Hematopoietic multipotent progenitor cell (in vitro differentiated cells): ENCODE data around the gene GRID2. TPM values are rescaled to one million over a fixed set of nuclear protein-coding genes. Genes with fewer than 3 reads are reported as not detected.

Experiments
- DNase-seq, 3 donors: peaks; one replicate each; pipeline ENCODE4 v3.0.0-alpha.2; 2011 to 2015; ENCODE audit warnings: low read depth in 2 of 3, low spot score in 2 of 3
- total RNA-seq: library from RNA; depleted of rRNA; stranded (reverse); fragments of >200 nt; gene quantifications from one replicate; pipeline ENCODE4 v1.2.3, GENCODE V29; 2012

The GRID2 gene
- total RNA-seq, 1 donor, result not detected

DNA sequence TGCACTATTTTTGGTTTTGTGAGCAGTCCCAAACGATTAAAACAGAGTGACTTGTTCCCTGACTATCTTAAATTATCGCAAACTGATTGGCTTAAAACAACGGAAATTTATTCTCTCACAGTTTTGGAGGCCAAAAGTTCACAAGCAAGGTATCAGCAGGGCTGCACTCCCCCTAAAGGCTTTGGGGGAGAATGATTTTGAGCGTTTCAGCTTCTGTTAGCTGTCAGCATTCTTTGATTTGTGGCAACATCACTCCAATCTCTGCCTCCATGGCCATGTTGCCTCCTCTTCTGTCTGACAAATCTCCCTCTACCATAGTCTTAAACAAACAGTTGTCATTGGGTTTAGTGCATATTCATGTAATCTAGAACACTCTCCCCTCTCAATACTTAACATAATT lies 1065.2 kb downstream of the GRID2 start:
- no peak for DNase-seq

DNA sequence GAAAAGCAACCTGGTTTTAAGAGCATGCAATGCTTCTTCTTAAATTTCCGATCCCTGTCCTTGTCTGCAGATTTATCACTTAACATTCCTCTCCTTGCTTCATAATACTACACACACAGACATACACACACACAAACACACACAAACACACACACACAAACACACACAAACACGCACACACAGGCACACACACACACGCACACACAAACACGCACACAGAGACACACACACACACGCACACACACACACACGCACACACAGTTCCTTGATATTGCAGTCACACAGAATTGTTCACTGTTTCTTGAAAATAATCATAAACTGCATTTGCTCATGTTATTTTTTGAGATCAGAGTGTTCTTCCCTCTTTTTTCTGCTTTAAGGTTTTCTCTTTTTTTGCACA lies 1066.5 kb downstream of the GRID2 start:
- no peak for DNase-seq

DNA sequence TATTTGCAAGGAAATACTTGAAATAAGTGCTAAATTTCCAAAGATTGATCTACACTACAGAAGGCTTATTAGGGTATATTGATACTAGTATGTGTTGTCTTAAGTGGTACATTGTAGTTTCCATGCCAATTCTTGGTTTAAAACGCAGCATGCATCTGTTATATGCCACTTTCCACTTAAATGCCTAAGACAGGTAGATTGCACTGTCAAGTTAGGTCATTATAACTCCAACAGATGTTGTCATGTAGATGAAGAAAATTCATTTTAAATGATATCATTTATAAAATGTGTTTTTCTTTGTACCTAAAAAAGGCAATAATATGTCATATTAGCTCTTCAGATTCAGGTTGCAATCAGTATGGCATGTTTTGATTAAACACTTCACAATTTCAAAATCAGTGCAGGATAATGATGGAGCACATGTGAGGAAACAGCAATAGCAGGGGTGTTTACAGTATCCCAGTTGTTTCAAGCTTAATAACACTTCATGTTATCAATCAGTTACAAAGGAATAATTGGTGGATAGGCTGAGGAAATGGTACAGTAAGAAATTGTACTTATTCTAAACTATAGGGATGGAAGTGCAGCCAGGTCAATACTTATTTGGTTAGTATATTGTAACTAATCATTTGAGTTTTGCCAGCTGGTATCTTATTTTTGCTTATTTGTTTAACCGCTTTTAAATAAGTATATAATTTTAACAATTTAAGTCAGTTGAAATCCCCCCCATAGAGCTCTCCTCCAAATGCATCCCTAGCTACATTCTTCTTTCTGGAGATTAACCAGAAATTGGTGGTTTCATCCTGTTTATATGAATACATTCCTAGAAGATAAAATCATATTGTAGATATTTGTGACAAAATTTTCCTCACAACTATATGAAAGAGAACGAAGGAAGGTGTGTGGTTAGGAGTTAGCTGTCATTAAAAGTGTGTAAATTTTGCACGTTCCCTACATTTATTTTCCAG lies 1070.4 kb downstream of the GRID2 start:
- no peak for DNase-seq

DNA sequence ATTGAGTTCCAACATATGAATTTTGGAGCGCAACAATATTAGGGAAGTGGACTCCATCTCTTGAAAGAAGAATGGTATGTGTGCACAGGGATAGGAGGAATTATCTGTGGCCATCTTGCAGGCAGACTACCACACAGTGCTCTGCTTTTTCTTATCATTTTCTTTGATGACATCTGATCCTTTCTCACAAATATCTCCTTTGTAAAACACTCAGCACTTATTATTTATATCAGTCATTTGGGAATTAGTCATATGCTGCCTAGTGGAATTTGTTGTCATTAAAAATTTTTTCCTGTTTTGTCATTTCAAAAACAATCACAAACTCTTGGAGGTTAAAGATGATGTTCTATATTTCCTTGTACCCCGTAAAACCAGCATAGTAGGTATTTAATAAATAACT lies 1080.5 kb downstream of the GRID2 start:
- DNase-seq, result no peak

DNA sequence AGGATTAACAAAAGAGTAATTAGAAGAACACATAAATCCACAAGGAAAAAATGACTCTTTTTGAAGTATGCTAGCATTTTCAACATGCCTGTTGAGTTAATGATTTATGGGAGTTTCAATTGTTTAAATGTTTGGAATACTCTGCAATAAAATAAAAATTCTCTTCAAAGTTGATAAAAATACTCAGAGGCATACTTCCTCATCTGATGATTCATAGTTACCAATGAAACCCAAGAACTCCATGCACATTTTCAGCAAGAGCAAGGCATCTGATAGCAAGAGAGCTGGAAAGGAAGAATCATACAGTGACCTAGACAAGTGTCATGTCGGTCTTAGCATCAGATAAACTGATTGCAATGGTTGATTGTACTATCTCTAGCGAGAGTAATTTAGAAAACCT lies 1081.1 kb downstream of the GRID2 start:
- no peak for DNase-seq

DNA sequence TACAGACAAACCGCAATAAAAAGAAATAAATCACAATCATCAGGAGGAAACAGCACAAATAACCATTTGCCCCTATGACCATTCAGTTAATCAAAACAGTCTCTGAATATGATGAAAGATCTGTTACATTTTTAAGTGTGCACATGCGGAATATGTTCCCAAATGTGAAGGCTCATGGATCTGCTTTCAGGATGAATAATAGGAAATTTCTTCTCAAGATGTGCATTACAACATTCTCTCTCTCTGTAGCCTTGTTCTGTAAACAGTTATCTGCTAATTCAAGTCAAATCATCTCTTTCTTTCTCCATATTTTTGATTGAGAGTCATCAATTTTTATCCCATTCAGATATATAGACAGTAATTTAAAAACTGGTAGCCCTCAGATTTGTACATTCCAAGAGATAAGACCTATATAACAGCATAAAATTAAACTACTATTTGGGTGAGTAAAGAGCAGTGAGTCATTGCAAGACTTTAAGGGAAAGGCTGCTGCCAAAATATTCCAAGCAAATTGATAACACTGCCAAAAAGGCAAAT lies 1090.8 kb downstream of the GRID2 start:
- DNase-seq, result no peak

DNA sequence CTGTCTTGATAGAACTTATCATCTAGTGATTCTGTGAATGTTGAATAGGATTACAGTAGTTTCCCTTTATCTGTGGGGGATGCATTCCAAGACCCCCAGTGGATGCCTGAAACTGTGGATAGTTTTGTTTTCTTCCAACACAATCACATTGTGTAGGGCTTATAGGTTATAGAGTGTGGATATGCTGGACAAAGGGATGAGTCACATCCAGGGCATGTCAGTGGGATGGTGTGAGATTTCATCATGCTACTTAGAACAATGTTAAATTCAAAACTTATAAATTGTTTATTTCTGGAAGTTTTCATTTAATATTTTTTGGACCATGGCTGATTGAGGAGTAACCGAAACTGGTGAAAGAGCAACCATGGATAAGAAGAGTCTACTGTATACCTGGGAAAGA lies 1092.5 kb downstream of the GRID2 start:
- DNase-seq, result no peak

DNA sequence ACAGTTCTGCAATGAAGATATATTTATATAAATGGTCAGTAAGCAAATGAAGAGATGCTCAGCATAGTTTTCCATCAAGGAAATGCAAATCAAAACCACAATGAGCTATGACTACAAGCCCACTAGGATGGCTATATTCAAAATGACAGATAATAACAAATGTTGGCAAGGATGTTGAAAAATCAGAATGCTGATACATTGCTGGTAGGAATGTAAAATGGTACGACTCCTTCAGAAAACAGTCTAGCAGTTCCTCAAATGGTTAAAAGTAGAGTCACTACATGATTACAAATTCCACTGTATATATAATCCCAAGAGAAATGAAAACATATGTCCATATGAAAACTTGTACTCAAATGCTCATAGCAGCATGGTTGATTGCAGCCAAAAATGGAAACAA lies 1099.8 kb downstream of the GRID2 start:
- DNase-seq, result no peak

DNA sequence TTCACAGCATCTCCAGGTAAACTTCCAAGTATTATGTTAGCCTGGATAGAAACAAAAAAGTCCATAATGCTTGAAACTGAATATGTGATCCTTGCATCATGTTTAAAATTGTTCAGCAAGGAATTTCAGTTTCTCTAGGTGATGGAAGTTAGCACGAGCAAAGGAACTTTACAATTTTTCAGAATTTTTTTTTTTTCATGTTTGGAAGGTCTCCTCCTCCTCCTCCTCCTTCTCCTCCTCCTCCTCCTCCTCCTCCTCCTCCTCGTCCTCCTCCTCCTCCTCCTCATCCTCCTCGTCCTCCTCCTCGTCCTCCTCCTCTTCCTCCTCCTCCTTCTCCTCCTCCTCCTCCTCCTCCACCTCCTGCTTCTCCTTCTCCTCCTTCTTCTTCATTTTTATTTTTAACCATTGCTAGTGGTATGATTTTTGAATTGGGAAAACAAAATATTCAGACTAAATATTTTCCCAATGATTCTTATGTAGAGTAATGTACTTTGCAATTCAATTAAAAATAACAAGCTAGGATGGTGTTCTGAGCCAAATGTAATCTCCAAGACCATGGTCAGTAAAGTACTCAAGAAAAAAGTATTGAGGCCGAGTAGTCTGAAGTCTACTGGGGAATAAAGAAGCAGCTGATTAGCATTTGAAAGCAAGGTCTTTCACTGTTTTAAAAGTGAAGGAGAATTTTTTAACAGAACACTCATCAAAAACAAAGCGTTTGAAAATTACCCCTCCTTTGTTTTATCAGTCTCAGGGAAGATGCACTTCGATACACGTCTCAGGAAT lies 1103.9 kb downstream of the GRID2 start:
- DNase-seq, result no peak

DNA sequence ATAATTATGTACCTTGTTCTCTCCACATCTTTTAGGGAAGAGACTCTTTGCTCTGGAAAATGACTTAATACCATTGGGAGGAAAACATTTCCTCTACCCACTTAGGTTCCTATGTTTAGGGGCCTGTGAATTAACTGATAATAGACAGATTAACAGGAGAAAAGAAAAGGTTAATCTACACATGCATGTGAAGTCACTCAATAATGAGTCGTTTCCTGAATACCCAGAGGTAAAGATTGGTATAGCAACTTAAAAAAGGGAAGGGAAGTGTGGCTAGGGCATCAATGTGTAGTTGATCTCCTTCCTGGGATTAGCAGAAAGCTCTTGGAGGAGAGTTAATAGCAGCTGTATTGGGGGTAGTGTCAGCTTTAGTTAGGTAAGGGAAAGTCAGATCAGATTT lies 1105.3 kb downstream of the GRID2 start:
- no peak for DNase-seq

DNA sequence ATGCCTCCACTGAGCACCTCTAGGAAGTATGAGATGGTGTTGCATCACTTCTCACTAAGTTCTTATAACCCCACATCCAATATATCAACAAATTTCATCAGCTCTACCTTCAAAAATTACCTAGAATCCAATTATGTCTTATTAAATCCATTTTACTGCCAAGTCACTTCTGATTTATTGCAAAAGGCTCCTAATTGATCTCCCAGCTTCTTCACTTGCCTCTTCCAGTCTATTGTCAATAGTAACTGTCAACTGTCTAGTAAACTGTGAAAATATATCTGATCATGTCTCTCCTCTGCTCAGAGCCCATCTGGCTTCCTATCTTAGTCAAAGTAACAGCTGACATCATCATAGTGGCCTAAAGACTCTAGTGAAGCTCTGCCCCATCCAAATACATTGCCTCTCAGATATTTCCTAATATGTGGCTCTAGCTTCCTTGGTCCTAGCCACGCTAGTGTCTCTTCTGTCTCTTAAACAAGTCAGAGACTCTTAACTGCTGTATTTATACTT lies 1110.3 kb downstream of the GRID2 start:
- DNase-seq, result no peak

DNA sequence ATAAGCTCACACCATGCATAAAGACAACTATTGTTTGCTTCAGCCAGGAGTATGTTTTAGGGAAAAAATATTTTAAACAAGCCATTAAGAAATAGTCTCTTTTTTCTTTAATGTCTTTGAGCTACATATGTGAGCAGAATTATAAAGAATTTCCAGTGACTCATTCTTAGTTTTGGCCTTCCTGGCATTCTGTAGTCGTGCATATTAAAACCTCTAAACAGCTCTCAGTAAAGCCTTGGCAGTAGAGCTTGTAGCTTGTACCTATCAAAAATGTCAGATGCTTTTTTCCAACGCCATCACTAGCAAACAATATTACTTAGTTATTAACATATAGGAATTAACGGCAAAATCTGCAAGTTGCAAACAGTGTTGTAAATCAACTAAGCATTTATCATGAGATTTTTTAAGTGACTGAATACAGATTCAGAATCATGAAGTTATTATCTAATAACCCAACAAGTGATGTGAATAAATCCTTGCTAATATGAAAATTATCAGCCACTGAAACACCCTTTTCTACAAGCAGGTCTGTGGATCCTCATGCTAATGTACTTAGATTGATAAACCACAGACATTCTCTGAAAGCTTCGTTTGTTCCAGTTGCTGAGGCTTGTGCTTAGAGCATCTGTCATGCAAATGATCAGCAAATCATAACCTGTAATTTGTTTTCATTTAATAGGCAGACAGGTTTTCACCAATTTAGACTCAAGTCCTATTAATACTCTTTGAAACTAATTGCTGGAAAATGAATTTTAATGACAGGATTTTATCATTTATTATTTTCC lies 1112.8 kb downstream of the GRID2 start:
- DNase-seq, result no peak

DNA sequence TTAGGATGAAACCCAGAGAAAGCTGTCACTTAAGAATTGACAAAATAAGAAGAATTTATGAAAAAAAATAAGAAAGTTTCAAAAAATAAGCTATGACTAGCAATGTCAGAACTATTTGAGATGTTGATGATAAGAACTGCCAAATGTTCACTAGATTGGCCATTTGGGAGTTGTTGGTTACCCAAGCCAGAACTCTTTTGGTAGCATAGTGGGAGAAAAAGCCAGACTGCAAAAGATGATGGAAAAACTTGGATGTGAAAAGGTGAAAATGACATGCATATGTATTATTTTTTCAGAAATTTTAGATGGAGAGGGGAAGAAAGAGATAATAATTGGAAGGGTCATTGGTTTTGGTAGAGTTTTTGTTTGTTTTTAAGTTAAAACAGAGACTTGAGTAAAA lies 1127.6 kb downstream of the GRID2 start:
- DNase-seq, result no peak

DNA sequence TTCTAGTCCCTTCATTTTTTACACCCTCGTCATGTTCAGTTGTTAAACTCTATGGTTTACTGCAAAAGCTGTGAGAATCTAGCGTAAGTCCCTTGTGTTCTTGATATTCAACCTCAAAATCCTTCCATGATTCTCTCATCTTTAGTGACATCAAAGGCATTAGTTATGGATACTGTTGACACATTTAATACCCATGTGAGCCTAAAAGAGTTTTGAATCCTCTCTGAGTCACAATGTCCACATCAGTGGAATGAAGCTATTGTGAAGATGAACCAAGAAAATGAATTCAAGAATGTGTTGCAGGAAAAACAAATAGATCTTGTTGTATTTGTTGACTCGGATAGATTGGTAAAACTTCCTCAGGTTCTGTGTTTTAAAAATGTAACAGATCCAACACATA lies 1130.1 kb downstream of the GRID2 start:
- no peak for DNase-seq

DNA sequence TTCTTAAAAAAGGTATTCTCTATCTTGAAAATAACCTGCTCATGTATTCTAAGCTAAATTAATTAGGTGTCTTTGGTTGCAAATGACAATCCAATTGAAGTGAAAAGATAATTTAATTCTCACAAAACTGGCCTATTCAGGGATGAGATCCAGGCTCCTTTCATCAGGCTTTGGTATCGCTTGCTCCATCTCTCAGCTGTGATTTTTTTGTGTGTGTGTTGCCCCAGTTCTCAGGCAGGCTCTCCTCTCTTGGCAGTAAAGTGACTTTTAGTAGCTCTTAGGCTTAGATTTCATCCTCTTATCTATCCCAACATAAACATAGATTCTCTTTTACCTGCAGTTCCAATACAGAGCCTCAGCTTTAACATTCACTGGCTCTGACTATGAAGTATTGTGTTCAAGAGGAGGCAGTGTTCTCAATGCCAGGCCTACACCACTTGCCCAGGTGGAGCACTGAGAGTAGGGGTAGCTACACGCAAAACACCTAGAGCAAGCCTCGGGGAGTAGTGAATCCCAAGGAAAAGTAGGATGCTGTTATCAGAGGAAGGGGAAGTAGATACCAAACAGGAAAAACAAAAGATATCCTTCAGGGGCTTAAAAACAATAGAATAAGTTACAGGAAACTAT lies 1132.3 kb downstream of the GRID2 start:
- DNase-seq, result no peak

DNA sequence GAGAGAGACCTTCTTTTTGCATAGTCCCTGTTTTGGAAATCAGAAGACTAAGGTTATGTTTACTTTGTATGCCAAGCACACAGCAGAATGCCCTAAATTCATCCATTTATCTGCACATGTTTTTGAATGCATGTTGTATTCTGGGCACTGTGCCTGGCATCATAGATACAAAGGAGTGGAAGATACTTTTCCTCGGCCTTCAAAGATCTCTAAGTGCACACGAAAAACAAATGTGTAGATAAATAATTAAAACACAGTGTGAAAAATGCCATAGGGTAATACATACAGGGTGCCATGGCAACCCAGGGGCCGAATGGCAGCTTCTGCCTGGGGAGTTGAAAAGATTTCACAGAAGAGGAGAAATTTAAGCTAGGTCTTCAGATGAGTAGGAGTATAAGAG lies 1134.2 kb downstream of the GRID2 start:
- no peak for DNase-seq

DNA sequence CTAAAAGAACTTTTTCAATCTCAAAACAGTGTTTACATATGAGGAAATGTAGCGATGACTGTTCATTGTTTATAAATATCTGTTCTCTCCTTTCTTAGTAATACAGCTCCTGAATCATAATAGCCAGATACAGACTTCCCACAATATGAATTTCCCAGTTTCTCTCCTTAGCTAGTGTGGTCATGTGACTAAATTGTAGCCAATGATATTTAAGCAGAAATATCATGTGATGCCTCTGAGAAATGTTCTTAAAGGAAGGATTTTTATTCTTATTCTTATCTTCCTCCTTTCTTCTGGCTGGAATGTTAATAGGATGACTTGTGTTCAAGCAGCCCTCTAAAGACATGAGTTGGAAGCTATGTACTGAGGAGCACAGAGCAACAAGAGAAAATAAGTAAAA lies 1141.1 kb downstream of the GRID2 start:
- no peak for DNase-seq

DNA sequence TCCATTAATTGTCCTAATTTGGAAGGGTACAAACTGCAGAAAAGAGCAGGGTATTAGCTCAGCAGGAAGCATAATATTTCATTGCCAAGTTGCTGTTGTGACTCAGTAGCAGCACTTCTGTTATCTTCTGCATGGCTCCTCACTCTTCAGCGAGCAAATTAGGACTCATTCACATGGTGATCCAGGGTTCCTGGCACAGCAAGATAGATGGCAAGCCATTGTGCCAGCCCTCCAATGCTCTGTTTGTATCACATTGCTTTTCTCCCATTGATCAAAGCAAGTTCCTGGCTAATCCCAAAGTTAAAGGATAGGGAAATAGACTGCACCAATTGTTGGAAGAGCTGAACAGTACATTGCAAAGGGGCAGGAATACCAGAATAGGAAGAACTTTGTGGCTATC lies 1142.3 kb downstream of the GRID2 start:
- no peak for DNase-seq

DNA sequence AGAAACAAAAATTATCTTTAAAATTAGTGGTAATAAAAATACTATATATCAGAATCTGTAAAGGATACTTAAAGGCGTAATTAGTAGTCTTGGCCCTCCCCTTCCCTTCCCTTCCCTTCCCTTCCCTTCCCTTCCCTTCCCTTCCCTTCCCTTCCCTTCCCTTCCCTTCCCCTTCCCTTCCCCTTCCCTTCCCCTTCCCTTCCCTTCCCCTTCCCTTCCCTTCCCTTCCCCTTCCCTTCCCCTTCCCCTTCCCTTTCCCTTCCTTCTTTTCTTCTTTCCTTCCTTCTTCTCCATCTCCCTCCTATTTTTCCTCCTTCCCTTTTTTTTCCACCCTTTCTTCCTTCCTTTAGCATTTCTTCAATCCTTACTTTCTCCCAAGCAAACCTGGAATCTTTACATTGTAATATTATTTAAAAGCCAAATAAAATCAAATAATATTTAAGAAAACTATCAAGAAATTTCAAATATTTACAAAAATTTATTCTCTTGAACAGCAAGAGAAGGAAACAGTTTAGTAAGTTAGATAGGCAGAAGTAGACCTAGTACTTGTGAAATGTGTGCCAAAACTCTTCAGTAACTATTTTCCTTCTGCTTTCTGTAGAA lies 1145.0 kb downstream of the GRID2 start:
- DNase-seq, result peak in 1 of 3 donors; percentile 0

DNA sequence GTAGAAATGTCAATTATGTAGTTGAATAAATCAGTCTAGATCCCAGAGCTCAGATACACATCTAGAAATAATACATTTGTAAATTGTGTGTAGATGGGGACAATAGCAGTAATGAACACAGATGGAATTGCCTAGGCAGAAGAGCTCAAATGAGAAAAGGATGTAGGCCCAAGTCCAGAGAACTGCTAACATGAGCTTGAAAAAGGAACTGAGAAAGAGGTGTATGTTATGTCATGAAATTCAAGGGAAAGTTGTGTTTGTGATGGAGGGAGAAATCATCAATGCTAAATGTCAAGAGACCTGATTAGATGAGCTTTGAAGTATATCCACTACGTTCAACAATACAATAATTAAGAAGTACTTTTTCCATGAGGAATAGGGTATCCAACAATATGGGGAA lies 1148.2 kb downstream of the GRID2 start:
- DNase-seq, result no peak
